DND-41 (cell line): ENCODE data around the gene KRTAP2-3.

Experiments
- ATAC-seq: fragments of 200-7000 bp; cut with Tn5 transposase; 3 replicates; pipeline ENCODE4 v1.9.1; 2021; ENCODE audit warnings: low read depth; ENCODE audit not compliant: insufficient read depth
- DNase-seq: peaks from one replicate; pipeline ENCODE4 v3.0.0-alpha.2; 2020
- H2AFZ ChIP-seq: 2 replicates; pipeline ENCODE4 v1.6.0; 2012; ENCODE audit warnings: low read depth, low read length
- H3K27ac ChIP-seq: 2 replicates; pipeline ENCODE4 v1.5.1; 2012; ENCODE audit warnings: low read length, inconsistent platforms
- H3K27me3 ChIP-seq: fragments of 200-600 bp; sonication (generic); 2 replicates; pipeline ENCODE4 v1.6.0; 2012; ENCODE audit warnings: low read length, mild to moderate bottlenecking, inconsistent platforms; ENCODE audit not compliant: insufficient read depth, poor library complexity
- H3K36me3 ChIP-seq: 2 replicates; pipeline ENCODE4 v1.5.1; 2012; ENCODE audit warnings: low read length, inconsistent platforms; ENCODE audit not compliant: insufficient read depth
- H3K4me1 ChIP-seq: 2 replicates; pipeline ENCODE4 v1.5.1; 2012; ENCODE audit warnings: mild to moderate bottlenecking, low read length; ENCODE audit not compliant: insufficient read depth
- H3K4me2 ChIP-seq: 2 replicates; pipeline ENCODE4 v1.6.0; 2012; ENCODE audit warnings: mild to moderate bottlenecking, moderate library complexity, low read length, inconsistent platforms; ENCODE audit not compliant: insufficient read depth
- H3K4me3 ChIP-seq, 2 experiments: fragments of 200-600 bp in 1 of 2; shearing (Covaris generic) in 1 of 2; 2 replicates each; pipeline ENCODE4 v1.5.1; 2012 to 2016; ENCODE audit warnings: inconsistent platforms in 2 of 2, low read length in 2 of 2, mild to moderate bottlenecking in 2 of 2, low read depth in 1 of 2, moderate library complexity in 1 of 2
- H3K79me2 ChIP-seq: 2 replicates; pipeline ENCODE4 v1.6.0; 2012; ENCODE audit warnings: low read length, inconsistent platforms; ENCODE audit not compliant: insufficient read depth
- H3K9ac ChIP-seq: 2 replicates; pipeline ENCODE4 v1.6.0; 2012; ENCODE audit warnings: low read depth, mild to moderate bottlenecking, inconsistent platforms, low read length, moderate library complexity
- H3K9me3 ChIP-seq: 2 replicates; pipeline ENCODE4 v1.5.1; 2012; ENCODE audit warnings: low read length, moderate library complexity, mild to moderate bottlenecking, inconsistent platforms; ENCODE audit not compliant: insufficient read depth, severe bottlenecking
- H4K20me1 ChIP-seq: 2 replicates; pipeline ENCODE4 v1.6.0; 2012; ENCODE audit warnings: low read length; ENCODE audit not compliant: insufficient read depth
- CTCF ChIP-seq: IDR thresholded peaks from 2 replicates; pipeline ENCODE4 v1.5.1; 2012; ENCODE audit warnings: borderline replicate concordance, low read length, moderate library complexity, mild to moderate bottlenecking; ENCODE audit not compliant: poor library complexity, severe bottlenecking; ENCODE audit errors: extremely low read depth
- EZH2 ChIP-seq: IDR thresholded peaks from 3 replicates; pipeline ENCODE4 v1.6.1; 2012; ENCODE audit warnings: borderline replicate concordance, low read depth, mild to moderate bottlenecking, moderate library complexity, low read length, inconsistent platforms; ENCODE audit not compliant: severe bottlenecking

KRTAP2-3 gene

DNA sequence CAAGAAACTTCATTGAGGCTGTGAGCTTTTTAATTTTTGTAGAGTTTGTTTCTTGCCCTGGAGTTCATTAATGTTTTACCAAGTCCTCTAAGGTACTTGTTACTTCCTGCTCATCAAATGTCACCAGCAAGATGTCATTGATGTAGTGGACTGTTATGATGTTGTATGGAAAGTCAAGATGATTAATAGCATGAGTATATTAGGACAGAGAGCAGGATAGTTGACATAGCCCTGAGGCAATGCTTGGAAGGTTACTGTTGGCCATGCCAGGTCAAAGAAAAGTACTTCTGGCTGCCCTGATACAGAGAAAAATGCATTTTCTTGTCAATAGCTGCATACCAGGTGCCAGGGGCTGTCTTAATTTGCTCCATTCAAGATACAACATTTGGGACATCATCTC, 39.6 kb downstream of the KRTAP2-3 start:
- Histone ChIP-seq H3K4me1 (no peaks in the 10 kb centered on the region), H3K27me3 (peaks cover 10% of the 10 kb centered on the region), H4K20me1 (no peaks in the 10 kb centered on the region), H3K9me3 (no peaks in the 10 kb centered on the region), H3K4me3 (no peak overlapping the region), H3K36me3 (no peaks in the 10 kb centered on the region), H3K79me2 (no peaks in the 10 kb centered on the region), H2AFZ (no peak overlapping the region), H3K4me2 (no peak overlapping the region), H3K27ac (no peak overlapping the region), H3K9ac (no peak overlapping the region)
- no peak for ATAC-seq
- DNase-seq, result no peak
- no peak for TF ChIP-seq EZH2
- no peak for TF ChIP-seq CTCF

DNA sequence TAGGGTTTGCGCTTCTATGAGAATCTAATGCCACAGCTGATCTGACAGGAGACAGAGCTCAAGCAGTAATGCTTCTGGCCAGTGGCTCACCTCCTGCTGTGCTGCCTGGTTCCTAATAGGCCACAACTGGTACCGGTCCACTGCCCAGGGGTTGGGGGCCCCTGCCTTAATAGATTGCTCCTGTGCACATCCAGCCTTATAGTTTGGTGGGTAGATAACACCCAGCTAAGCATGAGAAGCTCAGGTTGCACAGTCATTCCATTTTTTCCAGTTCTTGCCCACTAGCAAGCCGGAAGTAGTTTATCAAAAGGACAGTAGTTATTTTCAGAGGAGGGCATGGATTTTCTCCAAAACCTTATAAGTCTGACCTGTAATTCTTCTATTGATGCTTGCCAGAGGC, 40.5 kb downstream of the KRTAP2-3 start:
- TF ChIP-seq CTCF (no peak), EZH2 (no peak)
- Histone ChIP-seq H3K27ac (no peak overlapping the region), H3K27me3 (peaks cover 10% of the 10 kb centered on the region), H3K9me3 (no peaks in the 10 kb centered on the region), H3K9ac (no peak overlapping the region), H3K36me3 (no peaks in the 10 kb centered on the region), H4K20me1 (no peaks in the 10 kb centered on the region), H3K4me3 (no peak overlapping the region), H3K79me2 (no peaks in the 10 kb centered on the region), H3K4me2 (no peak overlapping the region), H2AFZ (no peak overlapping the region), H3K4me1 (no peaks in the 10 kb centered on the region)
- DNase-seq (no peak), ATAC-seq (no peak)

- ATAC-seq, result no peak
- no peaks in the 10 kb centered on the region for H3K9me3 ChIP-seq
These were observed 41.4 kb downstream of the KRTAP2-3 start for GRCh38 chr17:41018541-41018940.

More at GRCh38 chr17:41018541-41018940, 41.4 kb downstream of the KRTAP2-3 start:
- no peak for DNase-seq
- no peak overlapping the region for H3K4me3 ChIP-seq
- H3K79me2 ChIP-seq, result no peaks in the 10 kb centered on the region
- no peaks in the 10 kb centered on the region for H3K36me3 ChIP-seq
- no peak overlapping the region for H2AFZ ChIP-seq
- peaks cover 10% of the 10 kb centered on the region for H3K27me3 ChIP-seq
- no peaks in the 10 kb centered on the region for H3K4me1 ChIP-seq
- no peak overlapping the region for H3K9ac ChIP-seq
- H3K4me2 ChIP-seq, result no peak overlapping the region
- no peaks in the 10 kb centered on the region for H4K20me1 ChIP-seq
- TF ChIP-seq EZH2, result no peak
- TF ChIP-seq CTCF, result no peak
- no peak overlapping the region for H3K27ac ChIP-seq
